ENCODE results near the gene SDF2L1. TPM values are rescaled to one million over a fixed set of nuclear protein-coding genes. Genes with fewer than 3 reads are reported as not detected.
"Not testable (repeated sequence)": the region's sequence is repeated elsewhere in the genome, so short reads cannot be mapped to it uniquely, and the experiment has no call there.

SDF2L1 gene
- total RNA-seq (10 to 100 TPM; 22.1 to 99.8 (median 31.7) TPM), polyA plus RNA-seq (10 to 100 TPM; 70.2 to 72.4 TPM), total RNA-seq (5.0 reads per million, percentile 24 among the genes with 10 or more reads in this experiment)

GRCh38 chr22:21641789-21642583 lies at the start of gene SDF2L1:
SDF2L1 (plus strand) TSS chr22:21642302; CDS start chr22:21642337, 35 bp downstream.
- Mint-ChIP-seq H3K9me3 (no peaks in the 10 kb centered on the region), H3K27me3 (no peaks in the 10 kb centered on the region), H3K4me1 (peaks cover 24 to 34% (median 32%) of the 10 kb centered on the region in 7 donors), H3K27ac (peak within 1 kb of the TSS; percentile 53 to 98 (median 88)), H3K4me3 (peak within 1 kb of the TSS; percentile 80 to 91 (median 86)), H3K36me3 (peaks cover 0 to 16% (median 11%) of the 10 kb centered on the region in 5 donors)
- intact Hi-C loops (cut with micrococcal nuclease): loop anchor here (1.0 to 5.0 kb wide), 10 partner anchors 9 to 640 kb away; partner anchors contain the start of genes PPIL2 (in 1 of the 2), THAP7 (in 1 of the 2), UBE2L3 (in 1 of the 2) and YDJC (in 1 of the 2)
- DNase-seq: peak; percentile 93 to 99 (median 98)
- peak; percentile 98 for ATAC-seq
- peaks cover 0 to 10% (median 0%) of the 10 kb centered on the region in 3 experiments for H3K36me3 ChIP-seq (ENCODE audit: control insufficient read depth in 2 of 3, insufficient read depth in 3 of 3, low read length in 3 of 3)
- peak within 1 kb of the TSS; percentile 83 for H3K27ac ChIP-seq (ENCODE audit: low read depth, low read length)
- H3K27me3 ChIP-seq (ENCODE audit: control insufficient read depth in 2 of 2, insufficient read depth in 2 of 2, low read length in 2 of 2): no peaks in the 10 kb centered on the region
- H3K4me3 ChIP-seq (ENCODE audit: low read length): peak within 1 kb of the TSS; percentile 67
- peaks cover 18 to 20% of the 10 kb centered on the region in 2 donors for H3K4me1 ChIP-seq (ENCODE audit: control insufficient read depth in 2 of 2, insufficient read depth in 2 of 2, low read length in 2 of 2)
- ChIA-PET CTCF (interaction anchor here (1.2 to 3.2 kb wide), 6 partner anchors 11 to 16 kb away, joined by 3 to 30 read pairs (median 9); partner anchors contain the start of gene YDJC), POLR2A (interaction anchor here (0.6 to 3.4 kb wide), 10 partner anchors 11 to 74 kb away, joined by 3 to 93 read pairs (median 4); partner anchors contain the start of genes CCDC116, PPIL2, UBE2L3 and YDJC)
- H3K9me3 ChIP-seq (ENCODE audit: control insufficient read depth in 2 of 3, low read length in 3 of 3): no peaks in the 10 kb centered on the region

GRCh38 chr22:21592422-21592821 lies 49.7 kb upstream of the SDF2L1 start:
- Histone ChIP-seq H3K4me3 (ENCODE audit: low read length) (no peak overlapping the region), H3K9me3 (ENCODE audit: control insufficient read depth in 2 of 3, low read length in 3 of 3) (no peaks in the 10 kb centered on the region), H3K4me1 (ENCODE audit: control insufficient read depth in 2 of 2, insufficient read depth in 2 of 2, low read length in 2 of 2) (peaks cover 22 to 24% of the 10 kb centered on the region in 2 donors), H3K27me3 (ENCODE audit: control insufficient read depth in 2 of 2, insufficient read depth in 2 of 2, low read length in 2 of 2) (no peaks in the 10 kb centered on the region), H3K27ac (ENCODE audit: low read depth, low read length) (no peak overlapping the region), H3K36me3 (ENCODE audit: control insufficient read depth in 2 of 3, insufficient read depth in 3 of 3, low read length in 3 of 3) (peaks cover 0 to 38% (median 5%) of the 10 kb centered on the region in 3 experiments)
- ChIA-PET CTCF (no interaction called here), POLR2A (no interaction called here)
- Mint-ChIP-seq H3K27me3 (no peaks in the 10 kb centered on the region), H3K4me1 (peaks cover 38 to 81% (median 71%) of the 10 kb centered on the region in 7 donors), H3K9me3 (peaks cover 0 to 2% (median 0%) of the 10 kb centered on the region in 11 donors), H3K36me3 (peaks cover 13 to 40% (median 34%) of the 10 kb centered on the region in 5 donors), H3K27ac (peak overlapping the region in 3 of 9 donors; percentile 19 to 49 (median 38)), H3K4me3 (no peak overlapping the region)
- ATAC-seq: no peak
- intact Hi-C loops (cut with micrococcal nuclease): no loop called here
- DNase-seq: no peak

- peaks cover 13 to 43% (median 28%) of the 10 kb centered on the region in 5 donors for H3K36me3 Mint-ChIP-seq
- H3K27ac ChIP-seq (ENCODE audit: low read depth, low read length): no peak overlapping the region
- no peak for ATAC-seq
These were observed 48.5 kb upstream of the SDF2L1 start for GRCh38 chr22:21593406-21594232.

GRCh38 chr22:21594865-21595452 lies 47.1 kb upstream of the SDF2L1 start:
- H3K36me3 ChIP-seq (ENCODE audit: control insufficient read depth in 2 of 3, insufficient read depth in 3 of 3, low read length in 3 of 3): peaks cover 0 to 47% (median 5%) of the 10 kb centered on the region in 3 experiments
- DNase-seq (no peak), ATAC-seq (peak; percentile 26)
- ChIA-PET CTCF (no interaction called here), POLR2A (interaction anchor here (0.5 kb wide), 1 partner anchor 14 kb away, joined by 4 read pairs; no protein-coding TSS in a partner anchor)
- Mint-ChIP-seq H3K4me3 (no peak overlapping the region), H3K36me3 (peaks cover 16 to 52% (median 28%) of the 10 kb centered on the region in 5 donors), H3K4me1 (peaks cover 29 to 78% (median 69%) of the 10 kb centered on the region in 7 donors), H3K27me3 (no peaks in the 10 kb centered on the region), H3K27ac (peak overlapping the region in 5 of 9 donors; percentile 1 to 65 (median 16)), H3K9me3 (peaks cover 0 to 2% (median 0%) of the 10 kb centered on the region in 11 donors)
- H3K27ac ChIP-seq (ENCODE audit: low read depth, low read length): no peak overlapping the region
- H3K4me1 ChIP-seq (ENCODE audit: control insufficient read depth in 2 of 2, insufficient read depth in 2 of 2, low read length in 2 of 2): peaks cover 14 to 18% of the 10 kb centered on the region in 2 donors
- no peaks in the 10 kb centered on the region for H3K27me3 ChIP-seq (ENCODE audit: control insufficient read depth in 2 of 2, insufficient read depth in 2 of 2, low read length in 2 of 2)
- intact Hi-C loops (cut with micrococcal nuclease): no loop called here
- H3K4me3 ChIP-seq (ENCODE audit: low read length): no peak overlapping the region
- H3K9me3 ChIP-seq (ENCODE audit: control insufficient read depth in 2 of 3, low read length in 3 of 3): no peaks in the 10 kb centered on the region

More at GRCh38 chr22:21593406-21594232, 48.5 kb upstream of the SDF2L1 start:
- Histone ChIP-seq H3K36me3 (ENCODE audit: control insufficient read depth in 2 of 3, insufficient read depth in 3 of 3, low read length in 3 of 3) (peaks cover 0 to 38% (median 5%) of the 10 kb centered on the region in 3 experiments), H3K4me1 (ENCODE audit: control insufficient read depth in 2 of 2, insufficient read depth in 2 of 2, low read length in 2 of 2) (peaks cover 18% of the 10 kb centered on the region in 2 donors), H3K27me3 (ENCODE audit: control insufficient read depth in 2 of 2, insufficient read depth in 2 of 2, low read length in 2 of 2) (no peaks in the 10 kb centered on the region), H3K4me3 (ENCODE audit: low read length) (no peak overlapping the region), H3K9me3 (ENCODE audit: control insufficient read depth in 2 of 3, low read length in 3 of 3) (no peaks in the 10 kb centered on the region)
- H3K27ac Mint-ChIP-seq: peak overlapping the region in 5 of 9 donors; percentile 15 to 59 (median 47)
- H3K27me3 Mint-ChIP-seq: no peaks in the 10 kb centered on the region
- DNase-seq: no peak
- POLR2A ChIA-PET: interaction anchor here (0.6 kb wide), 1 partner anchor 972 kb away, joined by 3 read pairs; no protein-coding TSS in a partner anchor
- H3K4me3 Mint-ChIP-seq: peak overlapping the region in 2 of 10 donors; percentile 17 to 24
- H3K9me3 Mint-ChIP-seq: peaks cover 0 to 2% (median 0%) of the 10 kb centered on the region in 11 donors
- peaks cover 30 to 77% (median 67%) of the 10 kb centered on the region in 7 donors for H3K4me1 Mint-ChIP-seq
- intact Hi-C loops (cut with micrococcal nuclease): no loop called here
- CTCF ChIA-PET: no interaction called here

GRCh38 chr22:21596356-21597135 lies 45.6 kb upstream of the SDF2L1 start:
- peaks cover 20 to 68% (median 58%) of the 10 kb centered on the region in 7 donors for H3K4me1 Mint-ChIP-seq
- peak overlapping the region in 2 of 9 donors; percentile 29 to 70 for H3K27ac Mint-ChIP-seq
- H3K27ac ChIP-seq (ENCODE audit: low read depth, low read length); H3K4me3 ChIP-seq (ENCODE audit: low read length); CTCF ChIA-PET; H3K27me3 ChIP-seq (ENCODE audit: control insufficient read depth in 2 of 2, insufficient read depth in 2 of 2, low read length in 2 of 2); intact Hi-C loops (cut with micrococcal nuclease); ATAC-seq; DNase-seq; H3K4me1 ChIP-seq (ENCODE audit: control insufficient read depth in 2 of 2, insufficient read depth in 2 of 2, low read length in 2 of 2); H3K27me3 Mint-ChIP-seq; H3K9me3 ChIP-seq (ENCODE audit: control insufficient read depth in 2 of 3, low read length in 3 of 3); H3K9me3 Mint-ChIP-seq; POLR2A ChIA-PET: not testable (repeated sequence)
- peaks cover 0 to 47% (median 5%) of the 10 kb centered on the region in 3 experiments for H3K36me3 ChIP-seq (ENCODE audit: control insufficient read depth in 2 of 3, insufficient read depth in 3 of 3, low read length in 3 of 3)
- H3K36me3 Mint-ChIP-seq: peaks cover 16 to 51% (median 28%) of the 10 kb centered on the region in 5 donors
- peak overlapping the region in 1 of 10 donors; percentile 32 for H3K4me3 Mint-ChIP-seq
